ELF-1 (cell line): ENCODE measurements around the gene DENND6A.
"Not testable (repeated sequence)": the region's sequence is repeated elsewhere in the genome, so short reads cannot be mapped to it uniquely, and the experiment has no call there.

Source experiments
- DNase-seq: peaks from one replicate; pipeline ENCODE4 v3.0.0-alpha.2; 2016; ENCODE audit warnings: low read depth, low spot score

Gene DENND6A

GRCh38 chr3:57696801-57697321 is 4.0 kb upstream of the DENND6A start:
- no peak for DNase-seq

- no peak for DNase-seq
Measured at GRCh38 chr3:57694146-57694545, 1.3 kb upstream of the DENND6A start.

- DNase-seq, result not testable (repeated sequence)
Measured at GRCh38 chr3:57692133-57692395, 813 bp downstream of the DENND6A start.

GRCh38 chr3:57691411-57692132 is 1.3 kb downstream of the DENND6A start:
- no peak for DNase-seq

GRCh38 chr3:57689367-57690053 is 3.4 kb downstream of the DENND6A start:
- DNase-seq, result peak; percentile 64

- no peak for DNase-seq
Measured at GRCh38 chr3:57688291-57688690, 4.6 kb downstream of the DENND6A start.

GRCh38 chr3:57683286-57683685 is 9.6 kb downstream of the DENND6A start:
- DNase-seq, result no peak

- no peak for DNase-seq
Measured at GRCh38 chr3:57682284-57682683, 10.6 kb downstream of the DENND6A start.

GRCh38 chr3:57681691-57682090 is 11.2 kb downstream of the DENND6A start:
- DNase-seq, result no peak

- no peak for DNase-seq
Measured at GRCh38 chr3:57680046-57680445, 12.8 kb downstream of the DENND6A start.

GRCh38 chr3:57675530-57675929 is 17.3 kb downstream of the DENND6A start:
- DNase-seq, result no peak

- DNase-seq, result no peak
Measured at GRCh38 chr3:57673156-57673555, 19.7 kb downstream of the DENND6A start.

GRCh38 chr3:57670543-57670942 is 22.3 kb downstream of the DENND6A start:
- DNase-seq, result no peak

- no peak for DNase-seq
Measured at GRCh38 chr3:57661404-57661803, 31.5 kb downstream of the DENND6A start.

- DNase-seq, result no peak
Measured at GRCh38 chr3:57659806-57660439, 33.0 kb downstream of the DENND6A start.

- no peak for DNase-seq
Measured at GRCh38 chr3:57659004-57659673, 33.7 kb downstream of the DENND6A start.

- DNase-seq, result no peak
Measured at GRCh38 chr3:57658536-57658935, 34.3 kb downstream of the DENND6A start.

GRCh38 chr3:57655727-57656126 is 37.1 kb downstream of the DENND6A start:
- DNase-seq, result no peak

- DNase-seq, result no peak
Measured at GRCh38 chr3:57654267-57654666, 38.6 kb downstream of the DENND6A start.

- no peak for DNase-seq
Measured at GRCh38 chr3:57652203-57652602, 40.7 kb downstream of the DENND6A start.

- DNase-seq, result no peak
Measured at GRCh38 chr3:57647292-57647940, 45.5 kb downstream of the DENND6A start.

GRCh38 chr3:57646723-57647122 is 46.2 kb downstream of the DENND6A start:
- DNase-seq, result no peak
